ENCODE measurements around the gene SDK1.

SDK1 gene

GRCh38 chr7:4174451-4174850, 873.4 kb downstream of the SDK1 start:
- no CpG with 5 or more reads among the region's 11 CpGs for WGBS, 2 donors (ENCODE audit: extremely low coverage in 2 of 2, insufficient read length in 2 of 2, insufficient replicate concordance in 1 of 2)
- Histone ChIP-seq H3K79me1 (ENCODE audit: low read depth, low read length) (no peaks in the 10 kb centered on the region), H4K91ac (ENCODE audit: low read depth, low read length, poor library complexity) (no peak overlapping the region), H3K4me2 (ENCODE audit: insufficient read depth, low read length, poor library complexity, severe bottlenecking) (no peak overlapping the region), H3K27ac (replicated peaks; ENCODE audit: low read length) (no peak overlapping the region), H4K8ac (ENCODE audit: low read depth, low read length) (no peak overlapping the region), H3K4me3 (ENCODE audit: low read length in 2 of 2) (no peak overlapping the region), H2BK15ac (ENCODE audit: low read length) (no peak overlapping the region), H3K18ac (ENCODE audit: low read length) (peak overlapping the region; percentile 58), H3K36me3 (replicated peaks in 1 of 2; ENCODE audit: control insufficient read depth in 2 of 2, insufficient read depth in 2 of 2, low read length in 2 of 2) (no peaks in the 10 kb centered on the region), H3K23ac (ENCODE audit: low read depth, low read length, poor library complexity) (no peak overlapping the region), H2AFZ (ENCODE audit: low read length) (no peak overlapping the region), H2BK12ac (ENCODE audit: low read length) (no peak overlapping the region), H2BK5ac (ENCODE audit: low read length) (no peak overlapping the region), H2AK5ac (ENCODE audit: low read depth, low read length) (no peak overlapping the region), H3K9me3 (replicated peaks in 1 of 2; ENCODE audit: control insufficient read depth in 2 of 2, insufficient read depth in 1 of 2, low read depth in 1 of 2, low read length in 2 of 2) (peaks cover 2 to 13% of the 10 kb centered on the region in 2 donors), H3K4me1 (ENCODE audit: control insufficient read depth in 2 of 2, insufficient read depth in 1 of 2, low read depth in 1 of 2, low read length in 2 of 2) (no peaks in the 10 kb centered on the region), H3K14ac (ENCODE audit: low read length) (peak overlapping the region; percentile 78), H3K9ac (ENCODE audit: low read depth, low read length, poor library complexity) (no peak overlapping the region), H3K27me3 (ENCODE audit: control insufficient read depth in 3 of 3, insufficient read depth in 3 of 3, low read depth in 1 of 3, low read length in 3 of 3) (no peaks in the 10 kb centered on the region), H3K4ac (ENCODE audit: low read length) (no peak overlapping the region), H2BK120ac (ENCODE audit: low read depth, low read length) (no peak overlapping the region)
- DNase-seq (ENCODE audit: low spot score) = no peak

- Histone ChIP-seq H3K14ac (ENCODE audit: low read length) (no peak overlapping the region), H3K4me3 (ENCODE audit: low read length in 2 of 2) (no peak overlapping the region), H2AFZ (ENCODE audit: low read length) (no peak overlapping the region), H3K9me3 (replicated peaks in 1 of 2; ENCODE audit: control insufficient read depth in 2 of 2, insufficient read depth in 1 of 2, low read depth in 1 of 2, low read length in 2 of 2) (peaks cover 2 to 13% of the 10 kb centered on the region in 2 donors), H3K18ac (ENCODE audit: low read length) (peak overlapping the region; percentile 58), H3K27me3 (ENCODE audit: control insufficient read depth in 3 of 3, insufficient read depth in 3 of 3, low read depth in 1 of 3, low read length in 3 of 3) (no peaks in the 10 kb centered on the region), H4K8ac (ENCODE audit: low read depth, low read length) (no peak overlapping the region), H2BK12ac (ENCODE audit: low read length) (no peak overlapping the region), H3K9ac (ENCODE audit: low read depth, low read length, poor library complexity) (no peak overlapping the region), H4K91ac (ENCODE audit: low read depth, low read length, poor library complexity) (no peak overlapping the region), H2BK5ac (ENCODE audit: low read length) (no peak overlapping the region), H3K4ac (ENCODE audit: low read length) (no peak overlapping the region), H2BK15ac (ENCODE audit: low read length) (no peak overlapping the region), H3K36me3 (replicated peaks in 1 of 2; ENCODE audit: control insufficient read depth in 2 of 2, insufficient read depth in 2 of 2, low read length in 2 of 2) (no peaks in the 10 kb centered on the region), H3K4me2 (ENCODE audit: insufficient read depth, low read length, poor library complexity, severe bottlenecking) (no peak overlapping the region), H3K4me1 (ENCODE audit: control insufficient read depth in 2 of 2, insufficient read depth in 1 of 2, low read depth in 1 of 2, low read length in 2 of 2) (no peaks in the 10 kb centered on the region), H2AK5ac (ENCODE audit: low read depth, low read length) (peak overlapping the region; percentile 70), H3K27ac (replicated peaks; ENCODE audit: low read length) (no peak overlapping the region), H3K79me1 (ENCODE audit: low read depth, low read length) (no peaks in the 10 kb centered on the region), H2BK120ac (ENCODE audit: low read depth, low read length) (no peak overlapping the region), H3K23ac (ENCODE audit: low read depth, low read length, poor library complexity) (peak overlapping the region; percentile 58)
- WGBS, 2 donors (ENCODE audit: extremely low coverage in 2 of 2, insufficient read length in 2 of 2, insufficient replicate concordance in 1 of 2) = no CpG with 5 or more reads among the region's 18 CpGs
- no peak for DNase-seq (ENCODE audit: low spot score)
Measured at GRCh38 chr7:4174884-4175283, 873.8 kb downstream of the SDK1 start.

- Histone ChIP-seq H3K4me3 (ENCODE audit: low read length in 2 of 2) (no peak overlapping the region), H3K9ac (ENCODE audit: low read depth, low read length, poor library complexity) (peak overlapping the region; percentile 50), H3K23ac (ENCODE audit: low read depth, low read length, poor library complexity) (no peak overlapping the region), H3K18ac (ENCODE audit: low read length) (peak overlapping the region; percentile 35), H3K27ac (replicated peaks; ENCODE audit: low read length) (no peak overlapping the region), H2BK15ac (ENCODE audit: low read length) (peak overlapping the region; percentile 52), H3K36me3 (replicated peaks in 1 of 2; ENCODE audit: control insufficient read depth in 2 of 2, insufficient read depth in 2 of 2, low read length in 2 of 2) (no peaks in the 10 kb centered on the region), H2BK120ac (ENCODE audit: low read depth, low read length) (no peak overlapping the region), H3K4me2 (ENCODE audit: insufficient read depth, low read length, poor library complexity, severe bottlenecking) (no peak overlapping the region), H4K8ac (ENCODE audit: low read depth, low read length) (no peak overlapping the region), H2BK5ac (ENCODE audit: low read length) (no peak overlapping the region), H3K9me3 (replicated peaks in 1 of 2; ENCODE audit: control insufficient read depth in 2 of 2, insufficient read depth in 1 of 2, low read depth in 1 of 2, low read length in 2 of 2) (peaks cover 2 to 13% of the 10 kb centered on the region in 2 donors), H2AK5ac (ENCODE audit: low read depth, low read length) (peak overlapping the region; percentile 70), H2AFZ (ENCODE audit: low read length) (no peak overlapping the region), H3K79me1 (ENCODE audit: low read depth, low read length) (no peaks in the 10 kb centered on the region), H3K14ac (ENCODE audit: low read length) (no peak overlapping the region), H2BK12ac (ENCODE audit: low read length) (peak overlapping the region; percentile 63), H3K4me1 (ENCODE audit: control insufficient read depth in 2 of 2, insufficient read depth in 1 of 2, low read depth in 1 of 2, low read length in 2 of 2) (no peaks in the 10 kb centered on the region), H3K4ac (ENCODE audit: low read length) (no peak overlapping the region), H3K27me3 (ENCODE audit: control insufficient read depth in 3 of 3, insufficient read depth in 3 of 3, low read depth in 1 of 3, low read length in 3 of 3) (no peaks in the 10 kb centered on the region), H4K91ac (ENCODE audit: low read depth, low read length, poor library complexity) (no peak overlapping the region)
- no peak for DNase-seq (ENCODE audit: low spot score)
- WGBS, 2 donors (ENCODE audit: extremely low coverage in 2 of 2, insufficient read length in 2 of 2, insufficient replicate concordance in 1 of 2) = no CpG with 5 or more reads among the region's 34 CpGs
Measured at GRCh38 chr7:4175346-4175973, 874.4 kb downstream of the SDK1 start.

GRCh38 chr7:4177001-4177400, 875.9 kb downstream of the SDK1 start:
- H3K27ac ChIP-seq (replicated peaks; ENCODE audit: low read length) = no peak overlapping the region
- peaks cover 2 to 13% of the 10 kb centered on the region in 2 donors for H3K9me3 ChIP-seq (replicated peaks in 1 of 2; ENCODE audit: control insufficient read depth in 2 of 2, insufficient read depth in 1 of 2, low read depth in 1 of 2, low read length in 2 of 2)
- no peak overlapping the region for H3K4ac ChIP-seq (ENCODE audit: low read length)
- H2BK5ac ChIP-seq (ENCODE audit: low read length) = no peak overlapping the region
- no peak overlapping the region for H3K23ac ChIP-seq (ENCODE audit: low read depth, low read length, poor library complexity)
- H3K4me2 ChIP-seq (ENCODE audit: insufficient read depth, low read length, poor library complexity, severe bottlenecking) = no peak overlapping the region
- H2BK15ac ChIP-seq (ENCODE audit: low read length) = no peak overlapping the region
- H3K27me3 ChIP-seq (ENCODE audit: control insufficient read depth in 3 of 3, insufficient read depth in 3 of 3, low read depth in 1 of 3, low read length in 3 of 3) = no peaks in the 10 kb centered on the region
- no peak for DNase-seq (ENCODE audit: low spot score)
- no peaks in the 10 kb centered on the region for H3K79me1 ChIP-seq (ENCODE audit: low read depth, low read length)
- no CpG with 5 or more reads among the region's 6 CpGs for WGBS, 2 donors (ENCODE audit: extremely low coverage in 2 of 2, insufficient read length in 2 of 2, insufficient replicate concordance in 1 of 2)
- no peak overlapping the region for H2AK5ac ChIP-seq (ENCODE audit: low read depth, low read length)
- no peak overlapping the region for H3K4me3 ChIP-seq (ENCODE audit: low read length in 2 of 2)
- H3K4me1 ChIP-seq (ENCODE audit: control insufficient read depth in 2 of 2, insufficient read depth in 1 of 2, low read depth in 1 of 2, low read length in 2 of 2) = no peaks in the 10 kb centered on the region
- H3K14ac ChIP-seq (ENCODE audit: low read length) = no peak overlapping the region
- H3K36me3 ChIP-seq (replicated peaks in 1 of 2; ENCODE audit: control insufficient read depth in 2 of 2, insufficient read depth in 2 of 2, low read length in 2 of 2) = no peaks in the 10 kb centered on the region
- H4K8ac ChIP-seq (ENCODE audit: low read depth, low read length) = no peak overlapping the region
- no peak overlapping the region for H3K9ac ChIP-seq (ENCODE audit: low read depth, low read length, poor library complexity)
- H2BK12ac ChIP-seq (ENCODE audit: low read length) = no peak overlapping the region
- H3K18ac ChIP-seq (ENCODE audit: low read length) = no peak overlapping the region
- H2AFZ ChIP-seq (ENCODE audit: low read length) = no peak overlapping the region
- no peak overlapping the region for H4K91ac ChIP-seq (ENCODE audit: low read depth, low read length, poor library complexity)
- no peak overlapping the region for H2BK120ac ChIP-seq (ENCODE audit: low read depth, low read length)
